ENCODE results near the gene RBP4.

RBP4 gene

GRCh38 chr10:93601146-93601773 is at the start of gene RBP4:
Gene RBP4 (minus strand): TSS chr10:93601235. CDS start chr10:93601028, 207 bp downstream.
- DNase-seq = no peak

- no peak for DNase-seq
Observed at GRCh38 chr10:93639791-93640190, 38.8 kb upstream of the RBP4 start.

DNA sequence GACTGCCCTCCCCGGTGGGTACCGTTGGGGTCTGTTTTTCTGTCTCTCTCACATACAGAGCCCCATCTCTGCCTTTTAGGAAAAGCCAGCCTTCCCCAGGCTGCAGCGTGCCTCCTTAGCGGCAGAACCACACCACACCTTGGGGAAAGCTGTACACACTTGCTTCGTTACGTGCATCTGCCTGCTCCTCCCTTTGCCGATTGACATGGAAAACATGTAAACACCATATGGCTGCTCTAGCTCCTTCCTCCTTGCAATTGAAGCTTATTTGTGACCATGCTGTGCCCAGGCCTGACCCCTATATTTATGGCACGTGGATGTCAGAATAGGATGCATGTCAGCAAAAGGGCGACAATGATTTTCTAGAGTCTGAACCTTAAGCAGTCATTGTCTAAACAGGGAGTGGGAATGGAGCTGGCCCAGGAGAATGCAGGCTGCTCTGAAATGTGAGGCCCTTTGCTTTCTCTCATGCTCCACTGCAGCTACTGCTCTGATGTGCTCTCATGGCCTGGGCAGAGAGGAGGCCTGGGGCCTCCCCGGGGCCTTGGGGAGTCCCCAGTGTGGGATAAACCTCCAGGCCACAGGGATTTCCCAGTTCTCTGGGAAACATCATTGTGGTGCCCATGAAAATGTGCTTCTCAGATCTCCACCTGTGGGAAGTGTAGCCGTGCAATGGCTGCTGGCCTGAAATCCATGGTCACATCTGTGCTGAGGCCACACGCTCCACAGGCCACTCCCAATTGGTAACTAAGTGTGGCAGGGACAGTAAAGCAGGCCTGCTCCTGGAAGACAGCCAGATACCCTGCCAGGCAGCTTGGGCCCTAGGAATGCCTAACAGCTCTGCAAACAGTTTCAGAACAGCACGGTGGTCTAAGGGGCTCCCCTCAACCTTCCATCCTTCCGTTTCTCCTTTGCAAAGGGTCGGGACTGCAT is 29.9 kb upstream of the RBP4 start:
- DNase-seq = no peak

DNA sequence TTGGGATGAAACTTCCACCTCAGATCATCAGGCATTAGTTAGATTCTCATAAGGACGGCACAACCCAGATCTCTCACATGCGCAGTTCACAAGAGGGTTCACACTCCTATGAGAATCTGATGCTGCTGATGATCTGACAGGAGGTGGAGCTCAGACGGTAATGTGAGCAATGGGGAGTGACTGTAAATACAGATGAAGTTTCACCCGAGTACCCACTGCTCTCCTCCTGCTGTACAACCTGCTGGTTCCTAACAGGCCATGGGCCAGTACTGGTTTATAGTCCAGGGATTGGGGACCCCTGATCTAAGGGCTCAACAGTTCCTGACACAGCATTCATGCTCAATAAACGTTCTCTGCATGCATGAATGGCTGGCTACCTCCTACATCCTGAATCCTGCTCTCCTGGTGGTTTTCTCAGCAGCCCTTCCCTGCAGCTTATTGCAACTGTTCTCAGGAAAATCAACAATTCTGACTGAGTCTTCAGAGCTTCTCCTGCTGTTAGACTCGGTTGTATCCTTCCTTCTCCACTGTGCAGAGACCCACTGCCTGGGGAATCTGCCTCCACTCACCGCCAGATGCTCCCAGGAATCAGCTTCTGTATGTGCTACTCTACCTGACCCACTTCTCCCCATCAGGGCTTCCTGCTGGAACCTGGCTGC is 28.7 kb upstream of the RBP4 start:
- DNase-seq = no peak

DNA sequence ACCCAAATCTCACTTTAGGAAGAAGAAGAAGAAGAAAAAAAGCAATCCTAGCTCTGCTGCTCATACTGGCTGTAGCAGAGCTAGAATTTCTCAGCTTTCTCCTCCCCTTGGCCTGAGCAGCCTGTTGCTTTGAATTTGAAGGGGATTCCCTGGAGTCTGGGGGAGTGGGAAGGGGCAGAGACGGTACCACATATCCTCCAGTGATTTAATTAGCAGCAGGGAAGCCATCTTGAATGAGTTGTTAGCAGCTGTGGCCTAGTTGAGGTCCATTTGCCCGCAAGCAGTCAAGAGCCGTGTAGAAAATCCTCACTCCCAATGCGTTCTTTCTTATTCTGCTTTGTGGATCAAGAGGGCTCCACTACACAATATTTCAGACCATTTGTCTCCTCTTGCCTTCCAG is 27.8 kb upstream of the RBP4 start:
- no peak for DNase-seq

DNA sequence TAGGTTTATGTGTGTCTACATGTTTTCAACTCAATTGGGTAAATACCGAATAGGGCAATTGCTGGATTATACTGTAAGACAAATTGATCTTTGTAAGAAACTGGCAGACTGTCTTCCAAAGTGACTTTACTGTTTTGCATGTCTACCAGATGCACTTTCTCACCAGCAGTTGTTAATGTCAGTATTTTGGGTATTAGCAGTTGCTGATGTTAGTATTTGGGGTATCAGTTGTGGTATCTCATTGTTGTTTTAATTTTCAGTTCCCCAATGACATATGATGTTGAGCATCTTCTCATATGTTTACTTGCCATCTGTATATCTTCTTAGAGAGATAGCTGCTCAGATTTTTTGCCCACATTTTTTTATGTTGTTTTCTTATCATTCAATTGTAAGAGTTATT is 21.9 kb upstream of the RBP4 start:
- no peak for DNase-seq

DNA sequence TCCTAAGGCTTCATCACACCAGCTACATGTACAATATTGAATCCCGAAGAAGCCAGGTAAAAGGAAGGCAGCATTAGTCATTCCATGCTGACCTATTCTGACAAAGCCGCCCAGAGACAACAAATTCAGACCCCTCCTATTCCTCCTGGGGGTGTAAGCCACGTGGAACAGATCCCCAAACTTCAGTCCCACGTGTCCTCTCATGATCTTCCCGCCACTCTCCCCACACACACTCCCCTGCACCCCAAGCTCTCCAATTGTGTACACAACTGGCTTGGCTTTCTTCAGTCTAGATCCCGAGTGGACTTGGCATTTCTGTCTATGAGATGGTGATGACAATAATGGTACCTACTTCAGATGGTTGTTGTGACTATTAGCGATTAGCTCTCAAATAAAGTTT is 19.9 kb upstream of the RBP4 start:
- DNase-seq = no peak

GRCh38 chr10:93615576-93616235 is 14.7 kb upstream of the RBP4 start:
- no peak for DNase-seq

DNA sequence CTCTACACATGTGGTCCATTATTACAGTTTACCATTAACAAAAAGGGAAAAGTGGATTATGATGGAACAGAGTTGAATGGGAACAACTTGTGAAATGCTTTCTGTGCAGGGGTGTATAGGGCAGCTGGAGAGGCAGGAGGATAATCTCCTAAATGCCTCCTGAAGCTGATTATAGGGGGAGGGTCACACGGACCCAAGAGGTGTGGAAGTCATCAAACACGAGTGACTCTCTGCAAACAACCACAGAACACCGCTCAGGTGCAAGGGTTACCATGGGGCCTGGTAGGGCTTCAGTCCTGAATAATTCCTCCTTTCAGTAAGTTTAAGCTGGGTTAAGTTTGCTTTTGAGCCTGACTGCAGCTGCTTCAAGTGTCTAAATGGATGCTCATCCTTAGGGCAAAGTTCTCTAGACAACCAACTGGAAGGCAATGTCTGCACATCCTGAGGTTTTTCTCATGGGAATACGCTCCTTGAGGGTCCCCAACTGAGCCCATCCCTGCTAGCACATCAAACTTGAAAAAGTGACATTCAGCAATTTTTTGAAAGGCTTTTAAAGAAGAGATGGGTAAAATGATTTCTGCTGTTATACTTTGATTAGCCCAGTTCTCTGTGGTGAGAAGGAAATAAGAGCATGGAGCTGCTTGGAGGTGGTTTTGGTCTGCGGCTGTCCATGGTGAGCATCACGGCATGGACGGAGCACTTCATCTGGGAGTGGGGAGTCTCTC is 13.2 kb upstream of the RBP4 start:
- DNase-seq = no peak

DNA sequence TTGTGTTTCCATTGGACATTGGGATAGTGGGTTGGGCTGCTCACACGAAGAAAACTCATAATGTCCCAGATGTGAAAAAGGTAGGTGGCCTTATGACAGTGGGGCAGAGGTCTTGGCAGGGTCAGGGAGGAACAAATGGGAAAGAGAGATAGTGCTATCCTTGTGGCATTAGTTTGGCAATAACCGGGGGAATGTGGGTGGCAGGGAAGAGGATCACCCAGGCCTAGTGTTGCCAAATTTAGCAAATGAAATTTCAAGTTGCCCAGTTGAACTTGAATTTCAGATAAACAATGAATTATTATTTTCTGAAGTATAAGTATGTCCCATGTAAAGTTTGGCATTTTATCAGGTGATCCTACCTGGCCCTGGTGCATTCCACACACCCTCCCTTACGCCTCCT is 12.1 kb upstream of the RBP4 start:
- DNase-seq = no peak

GRCh38 chr10:93612311-93612710 is 11.3 kb upstream of the RBP4 start, which contains the start of gene PDE6C:
Gene PDE6C (plus strand): TSS chr10:93612537. CDS start chr10:93612726, 189 bp downstream.
- no peak for DNase-seq

- no peak for DNase-seq
Observed at GRCh38 chr10:93608421-93608820, 7.4 kb upstream of the RBP4 start.

GRCh38 chr10:93604146-93604545 is 3.1 kb upstream of the RBP4 start:
- DNase-seq = no peak

DNA sequence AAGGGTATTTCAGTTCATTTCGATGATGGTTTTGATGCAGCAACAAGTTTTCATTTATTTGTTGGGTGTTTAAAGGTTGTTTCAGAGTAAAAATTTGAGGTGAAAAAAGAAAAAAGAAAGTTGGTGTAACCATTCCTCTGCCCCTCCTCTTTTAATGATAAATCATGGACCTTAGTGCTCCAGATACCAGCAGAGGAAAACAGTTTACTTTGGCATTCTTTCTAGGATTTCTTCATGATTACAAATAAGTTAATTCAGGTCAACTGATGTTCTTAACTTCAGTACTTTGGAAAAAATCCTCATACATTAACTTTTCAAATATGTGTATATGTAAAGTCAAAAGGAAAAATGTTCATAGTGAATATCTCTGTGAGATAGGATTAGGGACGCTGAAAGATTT is 2.0 kb upstream of the RBP4 start:
- DNase-seq = no peak

DNA sequence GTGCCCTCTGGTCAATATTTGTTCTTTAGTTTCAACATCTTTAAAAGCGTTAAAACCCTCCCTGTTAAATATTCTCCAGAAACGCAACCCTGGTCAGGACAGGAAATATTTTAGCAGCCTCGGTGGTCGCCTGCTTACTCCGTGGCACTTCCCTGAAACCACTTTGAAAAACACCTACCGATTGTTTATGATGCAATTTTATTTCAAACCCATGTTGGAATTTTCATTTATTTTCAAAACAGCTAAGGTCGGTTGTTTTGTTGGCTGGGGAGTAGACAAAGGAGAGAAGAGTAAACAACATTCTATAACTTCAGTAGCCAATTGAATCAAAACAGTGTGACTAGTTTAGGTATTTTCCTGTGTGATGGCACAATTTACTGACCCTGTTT is 733 bp upstream of the RBP4 start:
- DNase-seq = no peak

DNA sequence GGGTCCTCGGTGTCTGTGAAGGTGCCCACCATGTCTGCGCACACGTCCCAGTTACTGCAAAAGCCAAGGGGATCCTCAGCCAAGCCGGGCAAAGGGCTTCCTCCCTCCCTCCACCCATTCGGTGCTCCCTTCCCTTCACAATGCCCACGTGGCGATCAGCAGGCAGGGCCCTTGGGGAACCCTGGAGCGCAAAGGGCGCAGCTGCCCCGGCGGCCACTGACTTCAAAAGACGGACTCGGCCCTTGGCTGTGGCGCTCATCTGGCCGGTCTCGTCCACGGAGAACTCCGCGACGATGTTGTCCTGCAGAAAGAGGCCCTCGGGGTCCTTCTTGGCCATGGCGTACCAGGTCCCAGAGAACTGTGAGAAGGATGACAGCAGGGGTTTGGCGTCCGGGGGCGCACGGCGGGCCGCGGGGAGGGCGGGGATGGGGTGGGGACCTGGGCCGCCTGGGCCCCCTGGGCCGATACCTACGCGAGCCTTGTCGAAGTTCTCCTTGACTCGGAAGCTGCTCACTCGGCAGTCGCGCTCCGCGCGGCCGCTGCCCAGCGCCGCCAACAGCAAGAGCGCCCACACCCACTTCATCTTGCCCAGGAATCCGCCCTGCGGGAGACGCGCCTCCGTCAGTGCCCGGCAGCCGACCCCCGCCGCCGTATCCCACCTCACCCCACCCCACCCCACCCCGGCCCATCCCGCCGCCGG is 439 bp downstream of the RBP4 start:
- DNase-seq = no peak

DNA sequence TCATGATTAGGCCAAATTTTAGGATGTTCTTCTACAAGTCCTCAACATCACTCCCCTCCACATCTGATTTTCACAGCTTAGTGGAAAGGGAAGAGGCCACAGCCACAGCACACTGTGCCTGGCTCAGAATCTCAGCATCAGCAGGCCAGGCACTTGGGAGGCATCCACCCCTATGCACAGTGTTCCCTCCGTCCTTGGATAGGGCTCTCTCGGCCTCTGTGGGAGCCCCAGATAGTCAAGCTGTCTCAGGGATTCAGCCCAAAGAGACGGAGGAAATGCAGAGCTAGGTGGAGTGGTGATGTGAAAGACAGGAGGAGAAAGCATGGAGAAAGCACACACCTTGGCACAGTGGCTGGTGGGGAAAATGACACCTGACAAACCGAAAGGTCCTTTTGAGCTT is 1.3 kb downstream of the RBP4 start:
- DNase-seq = no peak

GRCh38 chr10:93599335-93599734 is 1.7 kb downstream of the RBP4 start:
- DNase-seq = no peak

DNA sequence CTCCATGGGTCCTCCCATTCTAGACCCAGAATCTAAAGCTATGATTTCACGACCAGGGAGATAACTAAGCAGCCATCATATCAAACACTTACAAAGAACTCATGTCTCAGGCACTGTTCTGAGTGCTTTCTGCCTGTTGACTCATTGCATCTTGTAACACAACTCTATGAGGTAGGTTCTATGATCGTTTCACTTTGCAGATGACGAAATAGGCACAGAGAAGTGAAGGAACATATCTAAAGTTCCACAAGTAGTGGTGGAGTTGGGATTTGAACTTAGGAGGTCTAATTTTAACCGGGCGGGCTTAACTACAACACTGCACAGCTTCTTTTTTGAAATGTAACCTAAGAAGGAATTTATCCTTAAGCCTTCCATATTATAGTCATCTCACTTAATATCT is 2.9 kb downstream of the RBP4 start:
- DNase-seq = no peak

DNA sequence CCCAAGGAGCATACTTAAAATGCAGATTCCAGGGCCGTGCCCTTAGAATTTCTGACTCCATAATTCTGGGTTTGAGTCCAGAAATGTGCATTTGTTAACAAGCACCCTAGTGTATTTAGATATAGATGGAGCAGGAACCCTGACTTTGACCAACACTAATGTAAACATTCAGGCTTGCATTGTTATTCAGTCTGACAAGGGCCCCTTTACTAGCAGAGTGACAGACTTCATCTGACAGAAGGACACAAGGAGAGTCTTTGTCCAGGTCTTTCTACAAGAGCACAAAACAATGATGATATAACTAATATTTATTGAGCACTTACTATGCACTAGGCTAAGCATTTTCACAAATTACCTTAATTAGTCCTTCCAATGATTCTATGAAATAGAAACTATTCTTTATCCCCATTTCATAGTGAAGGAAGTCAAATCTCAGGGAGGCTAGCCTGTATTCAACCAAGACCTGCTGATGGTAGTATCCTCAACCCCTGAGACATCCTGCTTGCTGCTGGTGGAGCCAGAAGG is 3.9 kb downstream of the RBP4 start:
- no peak for DNase-seq

DNA sequence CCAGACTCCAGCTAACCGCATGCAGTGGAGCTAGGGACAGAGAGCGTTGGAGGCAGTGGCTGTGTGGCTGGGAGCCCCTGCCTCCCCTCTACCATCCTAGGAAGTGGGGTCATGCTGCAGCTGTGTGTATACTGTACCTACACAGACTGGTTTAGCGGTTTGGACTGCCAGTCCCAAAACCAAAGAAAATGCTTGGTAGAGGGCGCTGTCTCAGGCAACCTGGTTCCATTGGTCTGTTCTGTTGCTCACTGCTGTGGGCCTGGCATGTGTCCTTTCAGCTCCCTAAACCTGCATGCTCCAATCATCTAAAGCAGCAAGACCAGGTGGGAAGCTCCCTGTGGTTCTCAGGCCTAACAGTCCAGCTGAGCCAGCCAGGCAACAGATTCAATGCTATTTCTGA is 4.5 kb downstream of the RBP4 start:
- DNase-seq = no peak
